ENCODE data around the gene NPEPPS.

DNA sequence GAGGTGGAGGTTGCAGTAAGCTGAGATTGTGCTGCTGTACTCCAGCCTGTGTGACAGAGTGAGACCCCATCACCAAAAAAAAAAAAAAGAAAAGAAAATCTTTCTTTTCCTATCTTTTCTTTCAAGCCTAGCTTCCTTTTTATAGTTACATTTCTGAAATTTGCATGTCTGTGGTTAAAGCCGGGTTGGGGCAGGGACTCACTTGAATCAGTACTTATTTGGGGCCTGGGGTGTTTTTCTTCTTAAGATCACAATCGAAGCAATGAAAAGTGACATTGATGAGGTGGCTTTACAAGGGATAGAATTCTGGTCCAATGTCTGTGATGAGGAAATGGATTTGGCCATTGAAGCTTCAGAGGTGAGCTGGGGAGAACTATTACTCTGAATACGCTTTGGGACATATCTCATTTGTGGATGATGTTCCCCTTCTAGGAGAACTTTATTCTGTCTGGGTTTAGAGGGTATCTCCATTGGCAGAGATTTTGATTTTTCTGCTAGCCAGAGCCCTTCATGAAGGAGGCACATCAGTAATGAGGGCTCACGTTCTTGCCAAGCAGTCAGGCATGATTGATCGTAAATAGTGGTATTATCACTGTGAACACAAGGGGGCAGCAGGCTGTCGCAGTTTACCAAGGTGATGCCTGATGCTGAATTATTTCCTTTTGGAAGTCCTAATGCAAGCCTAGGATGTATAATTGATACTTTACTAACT lies 133.2 kb downstream of the NPEPPS start:
- TF ChIP-seq, protein P1, sequence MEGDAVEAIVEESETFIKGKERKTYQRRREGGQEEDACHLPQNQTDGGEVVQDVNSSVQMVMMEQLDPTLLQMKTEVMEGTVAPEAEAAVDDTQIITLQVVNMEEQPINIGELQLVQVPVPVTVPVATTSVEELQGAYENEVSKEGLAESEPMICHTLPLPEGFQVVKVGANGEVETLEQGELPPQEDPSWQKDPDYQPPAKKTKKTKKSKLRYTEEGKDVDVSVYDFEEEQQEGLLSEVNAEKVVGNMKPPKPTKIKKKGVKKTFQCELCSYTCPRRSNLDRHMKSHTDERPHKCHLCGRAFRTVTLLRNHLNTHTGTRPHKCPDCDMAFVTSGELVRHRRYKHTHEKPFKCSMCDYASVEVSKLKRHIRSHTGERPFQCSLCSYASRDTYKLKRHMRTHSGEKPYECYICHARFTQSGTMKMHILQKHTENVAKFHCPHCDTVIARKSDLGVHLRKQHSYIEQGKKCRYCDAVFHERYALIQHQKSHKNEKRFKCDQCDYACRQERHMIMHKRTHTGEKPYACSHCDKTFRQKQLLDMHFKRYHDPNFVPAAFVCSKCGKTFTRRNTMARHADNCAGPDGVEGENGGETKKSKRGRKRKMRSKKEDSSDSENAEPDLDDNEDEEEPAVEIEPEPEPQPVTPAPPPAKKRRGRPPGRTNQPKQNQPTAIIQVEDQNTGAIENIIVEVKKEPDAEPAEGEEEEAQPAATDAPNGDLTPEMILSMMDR (conservative IDR thresholded peaks at IDR 0.05) = peak; percentile 93
- TF ChIP-seq ZFX (IDR thresholded peaks at IDR 0.05) = no peak
